Measurements from ENCODE around the gene NUP107.

NUP107 gene

GRCh38 chr12:68772714-68773113 is 85.9 kb downstream of the NUP107 start:
- in situ Hi-C loops (cut with HindIII; ENCODE audit: low sequenced_read_pairs): no loop called here

- in situ Hi-C loops (cut with HindIII; ENCODE audit: low sequenced_read_pairs): no loop called here
Observed at GRCh38 chr12:68773582-68773981, 86.8 kb downstream of the NUP107 start.

GRCh38 chr12:68775121-68775630 is 88.4 kb downstream of the NUP107 start:
- in situ Hi-C loops (cut with HindIII; ENCODE audit: low sequenced_read_pairs): no loop called here

GRCh38 chr12:68776976-68777610 is 90.3 kb downstream of the NUP107 start:
- in situ Hi-C loops (cut with HindIII; ENCODE audit: low sequenced_read_pairs): no loop called here

GRCh38 chr12:68779280-68779679 is 92.5 kb downstream of the NUP107 start:
- in situ Hi-C loops (cut with HindIII; ENCODE audit: low sequenced_read_pairs): no loop called here

- in situ Hi-C loops (cut with HindIII; ENCODE audit: low sequenced_read_pairs): no loop called here
Observed at GRCh38 chr12:68780731-68781130, 94.0 kb downstream of the NUP107 start.

GRCh38 chr12:68781728-68782127 is 95.0 kb downstream of the NUP107 start:
- in situ Hi-C loops (cut with HindIII; ENCODE audit: low sequenced_read_pairs): no loop called here

- in situ Hi-C loops (cut with HindIII; ENCODE audit: low sequenced_read_pairs): no loop called here
Observed at GRCh38 chr12:68784015-68784414, 97.2 kb downstream of the NUP107 start.

- in situ Hi-C loops (cut with HindIII; ENCODE audit: low sequenced_read_pairs): no loop called here
Observed at GRCh38 chr12:68785358-68785757, 98.6 kb downstream of the NUP107 start.

GRCh38 chr12:68785823-68786222 is 99.0 kb downstream of the NUP107 start:
- in situ Hi-C loops (cut with HindIII; ENCODE audit: low sequenced_read_pairs): no loop called here

- in situ Hi-C loops (cut with HindIII; ENCODE audit: low sequenced_read_pairs): no loop called here
Observed at GRCh38 chr12:68786929-68787328, 100.2 kb downstream of the NUP107 start.

GRCh38 chr12:68788554-68789143 is 101.9 kb downstream of the NUP107 start:
- in situ Hi-C loops (cut with HindIII; ENCODE audit: low sequenced_read_pairs): no loop called here

GRCh38 chr12:68789144-68789878 is 102.5 kb downstream of the NUP107 start:
- in situ Hi-C loops (cut with HindIII; ENCODE audit: low sequenced_read_pairs): no loop called here

GRCh38 chr12:68790081-68790951 is 103.5 kb downstream of the NUP107 start:
- in situ Hi-C loops (cut with HindIII; ENCODE audit: low sequenced_read_pairs): no loop called here

GRCh38 chr12:68790952-68791234 is 104.1 kb downstream of the NUP107 start:
- in situ Hi-C loops (cut with HindIII; ENCODE audit: low sequenced_read_pairs): no loop called here

- in situ Hi-C loops (cut with HindIII; ENCODE audit: low sequenced_read_pairs): no loop called here
Observed at GRCh38 chr12:68791897-68792481, 105.2 kb downstream of the NUP107 start.

- in situ Hi-C loops (cut with HindIII; ENCODE audit: low sequenced_read_pairs): no loop called here
Observed at GRCh38 chr12:68792952-68793351, 106.2 kb downstream of the NUP107 start.

- in situ Hi-C loops (cut with HindIII; ENCODE audit: low sequenced_read_pairs): no loop called here
Observed at GRCh38 chr12:68793436-68793835, 106.7 kb downstream of the NUP107 start.

GRCh38 chr12:68793975-68794652 is 107.3 kb downstream of the NUP107 start:
- in situ Hi-C loops (cut with HindIII; ENCODE audit: low sequenced_read_pairs): no loop called here

- in situ Hi-C loops (cut with HindIII; ENCODE audit: low sequenced_read_pairs): no loop called here
Observed at GRCh38 chr12:68794653-68795251, 108.0 kb downstream of the NUP107 start.

Measured in endothelial cell of hepatic sinusoid (primary cell).